IPS DF 6.9 (cell line): ENCODE data around the gene NDUFA7.
A peak's percentile ranks its signal among the peaks of the same experiment; 100 is the strongest.
"Not testable (repeated sequence)": the region's sequence is repeated elsewhere in the genome, so short reads cannot be mapped to it uniquely, and the experiment has no call there.

ENCODE experiments used
- DNase-seq: peaks from one replicate; pipeline ENCODE4 v3.0.0-alpha.2; 2013; ENCODE audit warnings: low read depth, low spot score
- H3K27ac ChIP-seq: one replicate; pipeline ENCODE4 v1.5.1; 2013; ENCODE audit warnings: low read length, control low read depth
- H3K27me3 ChIP-seq: 2 replicates; pipeline ENCODE4 v1.6.1; 2013; ENCODE audit warnings: mild to moderate bottlenecking, low read length; ENCODE audit not compliant: control insufficient read depth, insufficient read depth
- H3K36me3 ChIP-seq: 2 replicates; pipeline ENCODE4 v1.6.1; 2013; ENCODE audit warnings: low read length; ENCODE audit not compliant: control insufficient read depth, insufficient read depth
- H3K4me1 ChIP-seq: 2 replicates; pipeline ENCODE4 v1.6.1; 2013; ENCODE audit warnings: low read length; ENCODE audit not compliant: control insufficient read depth, insufficient read depth
- H3K4me3 ChIP-seq: 2 replicates; pipeline ENCODE4 v1.5.1; 2013; ENCODE audit warnings: mild to moderate bottlenecking, low read length
- H3K9me3 ChIP-seq: 2 replicates; pipeline ENCODE4 v1.6.1; 2013; ENCODE audit warnings: low read length, inconsistent platforms; ENCODE audit not compliant: control insufficient read depth, insufficient read depth
- WGBS: extraction: QIAGEN DNeasy Blood & Tissue Kit; methylation state at CpG from one replicate; pipeline ENCODE4 v1.1.7; 2013; ENCODE audit warnings: mixed read lengths, missing lambda C conversion rate; ENCODE audit not compliant: insufficient read length, insufficient coverage; 5-methylcytosine and 5-hydroxymethylcytosine counted together

The NDUFA7 gene

DNA sequence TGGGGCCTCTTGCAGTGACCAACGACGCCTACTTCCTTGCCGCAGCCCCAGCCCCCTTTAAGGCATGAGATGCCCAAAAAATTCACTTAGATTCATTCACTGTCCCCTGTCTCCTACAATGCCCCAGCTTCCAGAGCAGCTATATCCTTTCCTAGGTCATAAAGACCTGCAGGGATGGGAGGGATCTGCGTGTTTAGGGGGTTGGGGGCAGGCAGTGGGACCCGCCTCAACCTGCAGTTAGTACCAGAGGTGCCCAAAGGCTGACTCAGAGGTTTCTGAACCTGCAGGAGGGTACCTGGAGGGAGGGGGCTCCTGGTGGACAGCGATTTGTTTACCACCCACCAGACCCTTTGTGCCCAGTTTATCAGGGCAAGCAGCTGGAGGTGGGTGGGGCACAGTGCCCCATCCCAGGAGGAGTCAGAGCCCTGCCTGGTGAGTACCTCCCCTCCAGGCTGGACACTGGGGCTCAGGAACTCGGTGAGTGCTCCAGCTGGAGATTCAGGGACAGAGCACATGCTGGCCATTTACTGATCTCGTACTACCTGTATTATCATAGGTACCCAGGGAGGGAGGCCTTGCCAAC, 10.2 kb upstream of the NDUFA7 start:
- H3K27me3 ChIP-seq, result peaks cover 15% of the 10 kb centered on the region
- no CpG with 5 or more reads among the region's 8 CpGs for WGBS
- H3K4me1 ChIP-seq, result peaks cover 1% of the 10 kb centered on the region; the same call in 1 of the 2 replicates
- H3K4me3 ChIP-seq, result no peak overlapping the region
- DNase-seq, result no peak
- H3K27ac ChIP-seq, result no peak overlapping the region
- H3K36me3 ChIP-seq, result no peaks in the 10 kb centered on the region
- H3K9me3 ChIP-seq, result no peaks in the 10 kb centered on the region

DNA sequence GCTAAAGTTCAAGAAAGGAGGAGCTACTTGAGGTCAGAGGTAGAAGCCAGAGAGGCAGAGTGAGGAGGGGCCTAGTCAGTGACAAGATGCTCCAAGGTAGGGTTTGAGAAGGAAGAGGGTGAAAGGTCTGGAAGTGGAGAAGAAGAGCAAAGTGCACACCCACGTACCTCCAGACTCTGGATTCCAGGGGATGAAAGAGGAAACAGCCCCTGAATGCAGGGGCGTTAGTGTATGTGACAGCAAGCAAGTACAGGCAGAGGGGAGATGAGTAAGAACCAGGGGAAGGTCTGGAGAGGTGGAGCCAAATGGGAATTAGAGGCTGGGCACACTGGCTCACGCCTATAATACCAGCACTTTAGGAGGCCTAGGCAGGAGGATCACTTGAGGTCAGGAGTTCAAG, 8.8 kb upstream of the NDUFA7 start:
- Histone ChIP-seq H3K4me1 (peaks cover 1% of the 10 kb centered on the region; the same call in 1 of the 2 replicates), H3K27ac (no peak overlapping the region), H3K27me3 (peaks cover 15% of the 10 kb centered on the region), H3K36me3 (no peaks in the 10 kb centered on the region), H3K9me3 (no peaks in the 10 kb centered on the region), H3K4me3 (no peak overlapping the region)
- WGBS, result no CpG with 5 or more reads among the region's 3 CpGs
- no peak for DNase-seq

DNA sequence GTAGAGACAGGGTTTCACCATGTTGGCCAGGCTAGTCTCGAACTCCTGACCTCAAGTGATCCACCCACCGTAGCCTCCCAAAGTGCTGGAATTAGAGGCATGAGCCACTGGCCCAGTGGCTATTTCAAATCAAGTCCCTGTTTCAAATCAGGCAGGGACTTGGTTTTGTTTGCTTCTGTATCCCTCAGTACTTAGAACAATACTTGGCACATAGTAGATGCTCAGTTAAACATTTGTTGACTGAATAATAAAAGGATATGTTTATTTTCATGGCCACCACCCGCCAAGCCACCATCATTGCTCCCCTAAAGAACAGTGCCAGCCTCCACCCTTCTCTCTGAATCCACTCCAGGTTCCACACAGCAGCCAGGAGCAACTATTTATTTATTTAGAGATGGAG, 4.3 kb upstream of the NDUFA7 start:
- no peaks in the 10 kb centered on the region for H3K9me3 ChIP-seq
- no peak overlapping the region for H3K4me3 ChIP-seq
- H3K4me1 ChIP-seq, result peaks cover 5% of the 10 kb centered on the region
- no peak overlapping the region for H3K27ac ChIP-seq
- H3K36me3 ChIP-seq, result peaks cover 12% of the 10 kb centered on the region
- H3K27me3 ChIP-seq, result no peaks in the 10 kb centered on the region
- no peak for DNase-seq
- no CpG with 5 or more reads among the region's 3 CpGs for WGBS

DNA sequence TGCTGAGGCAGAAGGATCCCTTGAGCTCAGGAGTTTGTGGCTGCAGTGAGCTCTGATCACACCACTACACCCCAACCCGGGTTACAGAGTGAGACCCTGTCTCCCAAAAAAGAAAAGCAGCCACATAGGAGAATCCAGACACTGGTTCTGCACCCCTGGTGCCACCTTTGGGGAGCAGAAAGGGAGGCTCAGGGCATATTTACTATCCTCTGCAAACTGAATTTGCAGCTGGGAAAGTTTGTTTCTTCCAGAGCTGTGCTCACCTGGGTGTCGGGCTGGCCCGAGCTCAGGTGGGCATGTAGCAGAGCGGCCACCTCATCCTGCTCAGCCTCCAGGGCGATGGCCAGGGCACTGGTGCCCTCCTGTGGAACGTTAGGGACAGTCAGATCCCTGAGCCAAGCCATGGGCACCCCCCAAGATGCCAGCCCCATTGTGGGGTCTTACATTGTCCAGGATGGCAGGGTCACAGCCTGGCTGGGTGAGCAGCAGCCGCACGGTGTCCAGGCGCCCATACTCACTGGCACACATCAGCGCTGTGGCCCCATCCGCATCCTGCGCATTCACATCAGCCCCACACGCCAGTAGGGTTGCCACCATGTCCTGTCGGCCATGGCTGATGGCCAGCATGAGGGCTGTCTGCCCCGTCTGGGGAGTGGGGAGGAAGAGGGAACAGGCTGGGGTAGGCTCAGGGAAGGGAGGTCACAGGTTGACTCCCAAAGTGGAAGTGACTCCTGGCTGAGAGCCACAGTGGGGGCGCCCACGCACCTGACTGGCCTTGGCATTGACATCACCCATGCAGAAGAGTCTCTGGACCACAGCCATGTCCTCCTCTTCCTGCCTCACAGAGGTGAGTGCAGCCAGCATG, 3.2 kb upstream of the NDUFA7 start:
- H3K27me3 ChIP-seq, result no peaks in the 10 kb centered on the region
- no peak overlapping the region for H3K4me3 ChIP-seq
- peaks cover 12% of the 10 kb centered on the region for H3K36me3 ChIP-seq
- H3K27ac ChIP-seq, result no peak overlapping the region
- peaks cover 5% of the 10 kb centered on the region for H3K4me1 ChIP-seq
- no peaks in the 10 kb centered on the region for H3K9me3 ChIP-seq
- WGBS, result no CpG with 5 or more reads among the region's 17 CpGs
- no peak for DNase-seq

DNA sequence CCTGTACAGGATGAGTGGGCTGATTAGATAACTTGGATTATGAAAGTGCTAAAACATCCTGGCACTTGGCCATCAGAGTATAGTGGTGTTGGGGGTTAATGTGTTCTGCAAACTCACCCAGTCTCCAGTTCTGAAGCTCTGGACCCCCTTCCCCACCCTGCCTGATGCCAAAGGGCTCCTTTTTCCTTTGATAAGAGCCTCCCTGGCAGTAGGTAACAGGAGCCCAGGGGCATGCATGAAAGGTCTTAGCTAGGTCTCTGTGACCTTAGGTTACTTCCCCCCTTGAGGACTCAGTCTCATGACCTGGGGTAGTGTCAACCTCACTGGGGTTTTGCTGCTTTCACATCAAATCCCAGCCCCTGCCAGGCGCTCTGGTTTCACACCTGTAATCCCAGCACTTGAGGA, 2.6 kb upstream of the NDUFA7 start:
- Histone ChIP-seq H3K4me3 (no peak overlapping the region), H3K4me1 (peaks cover 5% of the 10 kb centered on the region), H3K27me3 (no peaks in the 10 kb centered on the region), H3K36me3 (peaks cover 12% of the 10 kb centered on the region), H3K9me3 (no peaks in the 10 kb centered on the region), H3K27ac (no peak overlapping the region)
- WGBS, result no CpG with 5 or more reads among the region's 1 CpG
- no peak for DNase-seq

DNA sequence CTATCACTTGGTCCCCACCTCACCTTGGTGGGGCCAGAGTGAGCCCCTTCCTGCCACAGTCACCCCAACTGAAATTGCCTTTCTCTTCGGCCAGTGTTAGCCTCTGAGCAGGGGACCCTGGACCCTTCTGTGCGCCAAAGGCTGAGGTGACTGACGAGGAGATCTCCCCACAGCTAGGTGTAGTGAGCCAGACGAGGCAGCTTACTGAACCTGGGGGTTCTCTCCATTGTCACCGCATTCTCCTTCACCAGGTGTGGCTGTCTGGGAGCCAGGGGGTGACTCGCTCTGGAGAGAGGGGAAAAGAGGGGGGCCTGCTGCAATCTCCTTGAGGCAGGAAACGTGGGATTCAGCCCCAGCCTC, 1.4 kb upstream of the NDUFA7 start:
- peaks cover 12% of the 10 kb centered on the region for H3K36me3 ChIP-seq
- no peak overlapping the region for H3K27ac ChIP-seq
- H3K9me3 ChIP-seq, result no peaks in the 10 kb centered on the region
- H3K4me1 ChIP-seq, result peaks cover 5% of the 10 kb centered on the region
- H3K4me3 ChIP-seq, result peak overlapping the region; percentile 89; the same call in 1 of the 2 replicates
- no CpG with 5 or more reads among the region's 7 CpGs for WGBS
- H3K27me3 ChIP-seq, result no peaks in the 10 kb centered on the region
- no peak for DNase-seq

DNA sequence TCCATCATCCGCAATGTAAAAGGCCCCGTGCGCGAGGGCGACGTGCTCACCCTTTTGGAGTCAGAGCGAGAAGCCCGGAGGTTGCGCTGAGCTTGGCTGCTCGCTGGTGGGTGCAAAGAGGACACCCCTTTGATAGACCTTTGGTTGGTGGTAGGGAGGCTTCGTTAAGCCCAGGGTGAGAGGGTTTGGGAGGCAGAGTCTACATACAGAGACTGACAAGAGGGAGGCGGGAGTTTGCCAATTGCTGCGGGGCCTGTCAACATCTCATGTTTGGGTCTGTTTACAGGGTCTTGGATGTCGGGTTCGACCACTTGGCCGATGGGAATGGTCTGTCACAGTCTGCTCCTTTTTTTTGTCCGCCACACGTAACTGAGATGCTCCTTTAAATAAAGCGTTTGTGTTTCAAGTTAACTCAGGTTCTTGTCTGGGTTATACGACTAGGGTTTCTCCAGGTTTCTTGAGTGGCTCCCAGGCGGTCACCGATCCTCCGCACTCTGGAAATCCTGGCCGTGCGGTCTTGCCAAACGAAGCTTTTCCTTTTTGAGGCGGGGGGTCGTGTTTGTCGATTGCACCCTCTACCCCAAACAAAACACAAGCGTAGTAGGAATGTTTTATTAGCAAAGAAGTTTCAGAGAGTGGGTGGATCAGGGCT, 937 bp upstream of the NDUFA7 start:
- no peak for DNase-seq
- Histone ChIP-seq H3K36me3 (peaks cover 12% of the 10 kb centered on the region), H3K27ac (no peak overlapping the region), H3K4me1 (peaks cover 5% of the 10 kb centered on the region), H3K4me3 (peak overlapping the region; percentile 89), H3K9me3 (no peaks in the 10 kb centered on the region), H3K27me3 (no peaks in the 10 kb centered on the region)
- WGBS, result no CpG with 5 or more reads among the region's 30 CpGs

DNA sequence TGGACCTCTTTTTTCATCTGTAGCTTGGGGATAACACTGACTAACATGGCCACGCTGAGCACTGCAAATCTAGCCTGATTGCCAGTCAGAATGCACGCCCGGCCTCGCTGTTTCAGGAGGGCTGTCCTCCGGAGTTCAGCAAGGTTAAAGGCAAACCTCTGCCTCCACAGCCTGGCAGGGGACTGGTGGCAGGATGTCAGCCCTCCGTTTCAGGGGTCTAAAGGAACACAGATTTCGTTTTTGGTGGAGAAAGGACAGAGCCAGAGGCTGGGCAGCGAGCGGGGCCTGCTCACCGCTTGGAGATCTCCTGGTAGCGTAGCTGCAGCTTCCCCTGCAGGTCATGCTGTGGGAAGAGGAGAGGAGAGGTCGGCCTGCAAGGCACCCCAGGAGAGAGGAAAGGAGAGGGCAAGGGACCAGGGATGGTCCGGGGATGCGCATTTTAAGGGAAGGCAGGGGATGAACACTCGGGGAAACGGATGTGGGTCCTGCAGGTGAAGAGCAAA, 560 bp downstream of the NDUFA7 start:
- no peak for DNase-seq
- no CpG with 5 or more reads among the region's 16 CpGs for WGBS
- H3K4me1 ChIP-seq, result peaks cover 5% of the 10 kb centered on the region
- peaks cover 16% of the 10 kb centered on the region for H3K36me3 ChIP-seq
- no peaks in the 10 kb centered on the region for H3K9me3 ChIP-seq
- no peaks in the 10 kb centered on the region for H3K27me3 ChIP-seq
- H3K4me3 ChIP-seq, result peak overlapping the region; percentile 89
- no peak overlapping the region for H3K27ac ChIP-seq

DNA sequence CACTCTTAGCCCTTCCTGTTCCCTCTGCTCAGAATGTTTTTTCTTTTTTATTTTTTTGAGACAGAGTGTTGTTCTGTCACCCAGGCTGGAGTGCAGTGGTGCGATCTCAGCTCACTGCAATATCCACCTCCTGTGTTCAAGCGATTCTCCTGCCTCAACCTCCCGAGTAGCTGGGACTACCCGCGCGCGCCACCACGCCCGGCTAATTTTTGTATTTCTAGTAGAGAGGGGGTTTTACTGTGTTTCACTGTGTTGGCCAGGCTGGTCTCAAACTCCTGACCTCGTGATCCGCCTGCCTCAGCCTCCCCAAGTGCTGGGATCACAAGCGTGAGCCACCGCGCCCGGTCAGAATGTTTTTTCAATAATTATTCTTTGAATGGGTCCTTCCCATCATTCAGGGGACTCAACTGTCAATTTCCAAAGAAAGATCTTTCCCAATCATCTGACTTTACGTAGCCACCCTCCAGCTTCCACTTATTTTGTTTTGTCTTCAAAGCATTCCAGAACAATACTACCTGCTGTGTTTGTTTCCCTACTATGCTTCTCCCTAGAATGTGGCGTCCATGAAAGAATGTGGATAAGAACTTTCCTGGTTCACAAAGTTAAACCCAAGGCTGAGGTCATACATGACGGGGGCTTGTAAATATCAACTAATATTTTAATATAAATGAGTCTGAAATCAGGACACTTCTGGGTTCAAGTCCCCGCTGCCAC, 1.2 kb downstream of the NDUFA7 start:
- WGBS, result no CpG with 5 or more reads among the region's 19 CpGs
- Histone ChIP-seq H3K27me3 (no peaks in the 10 kb centered on the region), H3K4me3 (peak overlapping the region; percentile 89; the same call in 1 of the 2 replicates), H3K36me3 (peaks cover 20% of the 10 kb centered on the region), H3K27ac (no peak overlapping the region), H3K9me3 (no peaks in the 10 kb centered on the region), H3K4me1 (peaks cover 5% of the 10 kb centered on the region)
- DNase-seq, result no peak

DNA sequence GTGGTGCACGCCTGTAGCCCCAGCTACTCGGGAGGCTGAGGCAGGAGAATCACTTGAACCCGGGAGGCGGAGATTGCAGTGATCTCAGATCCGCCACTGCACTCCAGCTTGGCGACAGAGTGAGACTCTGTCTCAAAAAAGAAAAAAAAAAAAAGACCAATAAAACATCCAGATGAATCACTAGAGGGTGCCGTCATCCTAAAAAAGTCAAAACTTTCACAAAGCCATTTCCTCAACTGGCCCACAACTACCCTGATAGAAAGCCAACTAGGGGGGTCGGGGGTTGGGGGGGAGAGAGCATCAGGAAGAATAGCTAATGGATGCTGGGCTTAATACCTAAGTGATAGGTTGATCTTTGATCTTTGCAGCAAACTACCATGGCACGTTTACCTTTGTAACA, 2.3 kb downstream of the NDUFA7 start:
- not testable (repeated sequence) for H3K9me3 ChIP-seq, H3K4me1 ChIP-seq, H3K27me3 ChIP-seq, DNase-seq, H3K4me3 ChIP-seq, H3K27ac ChIP-seq
- peaks cover 22% of the 10 kb centered on the region for H3K36me3 ChIP-seq
- WGBS, result no CpG with 5 or more reads among the region's 9 CpGs
